NCI-H1105 (cell line): ENCODE data around the gene E2F2.
A peak's percentile ranks its signal among the peaks of the same experiment; 100 is the strongest.

ENCODE experiments used
- DNase-seq: peaks from one replicate; lab custom pipeline; 2025; lab: John Stamatoyannopoulos, UW

The E2F2 gene, protein sequence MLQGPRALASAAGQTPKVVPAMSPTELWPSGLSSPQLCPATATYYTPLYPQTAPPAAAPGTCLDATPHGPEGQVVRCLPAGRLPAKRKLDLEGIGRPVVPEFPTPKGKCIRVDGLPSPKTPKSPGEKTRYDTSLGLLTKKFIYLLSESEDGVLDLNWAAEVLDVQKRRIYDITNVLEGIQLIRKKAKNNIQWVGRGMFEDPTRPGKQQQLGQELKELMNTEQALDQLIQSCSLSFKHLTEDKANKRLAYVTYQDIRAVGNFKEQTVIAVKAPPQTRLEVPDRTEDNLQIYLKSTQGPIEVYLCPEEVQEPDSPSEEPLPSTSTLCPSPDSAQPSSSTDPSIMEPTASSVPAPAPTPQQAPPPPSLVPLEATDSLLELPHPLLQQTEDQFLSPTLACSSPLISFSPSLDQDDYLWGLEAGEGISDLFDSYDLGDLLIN

DNA sequence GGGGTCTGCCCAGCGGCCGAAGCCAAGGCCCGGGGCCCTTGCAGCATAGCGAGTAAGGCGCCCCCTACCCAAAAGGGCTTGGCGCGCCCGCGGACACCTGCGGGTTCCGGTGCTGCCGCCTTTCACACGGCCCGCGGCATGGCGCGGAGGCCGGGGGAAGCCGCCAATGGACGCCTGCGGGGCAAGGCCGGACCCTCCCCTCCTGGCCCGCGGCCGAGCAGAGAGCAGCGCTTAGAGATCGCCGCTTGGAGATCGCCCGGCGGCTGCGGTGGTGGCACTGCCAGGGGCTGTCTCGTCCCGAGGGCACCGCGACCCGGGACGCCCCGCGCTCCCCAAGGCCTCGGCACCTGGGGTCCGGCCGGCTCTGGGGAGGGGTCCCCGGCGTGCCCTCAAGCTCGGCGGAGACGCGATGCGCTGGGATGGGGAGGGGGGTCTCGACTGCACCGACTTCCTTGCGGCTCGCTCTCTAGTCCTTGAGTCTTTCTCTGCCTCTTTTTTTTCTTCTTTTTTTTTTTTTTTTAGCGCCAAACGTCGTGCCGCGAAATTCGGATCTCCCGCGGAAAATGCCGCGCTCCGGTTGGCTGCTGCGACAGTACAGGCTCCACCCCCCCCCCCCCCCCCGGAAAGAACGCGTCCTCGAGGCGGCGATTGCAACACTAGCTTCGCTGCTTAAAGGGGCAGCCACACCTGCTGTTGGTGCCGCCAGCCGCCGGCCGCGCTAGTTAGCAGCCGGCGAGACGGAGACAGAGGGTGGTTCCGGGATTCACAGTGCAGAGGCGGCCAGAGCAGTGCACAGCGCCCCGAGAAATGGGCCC, at the start of gene E2F2:
TSS of gene E2F2 (minus strand) at position 487 of the 815 bp plus-strand sequence. CDS start at position 47, 440 bp downstream.
- peak; percentile 90 for DNase-seq

- no peak for DNase-seq
These were observed 47.9 kb upstream of the E2F2 start for GRCh38 chr1:23578997-23579363.

- no peak for DNase-seq
These were observed 47.4 kb upstream of the E2F2 start for GRCh38 chr1:23578311-23578996.

GRCh38 chr1:23577056-23578004, 46.3 kb upstream of the E2F2 start:
- no peak for DNase-seq

GRCh38 chr1:23576338-23577055, 45.5 kb upstream of the E2F2 start:
- DNase-seq: no peak

- no peak for DNase-seq
These were observed 44.3 kb upstream of the E2F2 start for GRCh38 chr1:23575226-23575810.

DNA sequence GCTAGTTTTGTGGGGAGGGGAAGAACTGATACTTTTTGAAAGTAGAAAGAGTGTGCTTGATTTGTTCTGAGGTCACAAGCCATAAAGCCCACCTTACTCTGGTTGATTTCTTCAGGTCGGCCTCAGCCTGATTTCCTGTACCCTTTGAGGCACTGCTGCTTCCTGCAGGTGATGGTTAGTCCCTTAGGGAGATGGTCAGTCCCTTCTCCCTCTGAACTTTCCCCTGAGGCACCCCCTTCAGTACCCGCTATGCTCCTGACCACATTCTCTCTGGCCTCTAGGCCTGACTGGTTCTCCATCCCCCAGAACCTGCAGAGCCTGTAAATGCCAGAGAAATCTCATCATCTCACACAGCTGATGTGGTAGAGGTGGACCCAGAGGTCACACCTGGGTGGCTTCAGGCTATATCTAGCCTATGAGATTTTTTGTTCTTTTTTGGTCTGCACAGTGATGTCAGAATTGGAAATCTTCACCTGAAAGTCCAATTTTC, 43.3 kb upstream of the E2F2 start:
- DNase-seq: no peak

- DNase-seq: no peak
These were observed 42.6 kb upstream of the E2F2 start for GRCh38 chr1:23573574-23574182.

GRCh38 chr1:23571465-23571864, 40.4 kb upstream of the E2F2 start:
- no peak for DNase-seq

GRCh38 chr1:23570001-23570691, 39.1 kb upstream of the E2F2 start:
- no peak for DNase-seq

DNA sequence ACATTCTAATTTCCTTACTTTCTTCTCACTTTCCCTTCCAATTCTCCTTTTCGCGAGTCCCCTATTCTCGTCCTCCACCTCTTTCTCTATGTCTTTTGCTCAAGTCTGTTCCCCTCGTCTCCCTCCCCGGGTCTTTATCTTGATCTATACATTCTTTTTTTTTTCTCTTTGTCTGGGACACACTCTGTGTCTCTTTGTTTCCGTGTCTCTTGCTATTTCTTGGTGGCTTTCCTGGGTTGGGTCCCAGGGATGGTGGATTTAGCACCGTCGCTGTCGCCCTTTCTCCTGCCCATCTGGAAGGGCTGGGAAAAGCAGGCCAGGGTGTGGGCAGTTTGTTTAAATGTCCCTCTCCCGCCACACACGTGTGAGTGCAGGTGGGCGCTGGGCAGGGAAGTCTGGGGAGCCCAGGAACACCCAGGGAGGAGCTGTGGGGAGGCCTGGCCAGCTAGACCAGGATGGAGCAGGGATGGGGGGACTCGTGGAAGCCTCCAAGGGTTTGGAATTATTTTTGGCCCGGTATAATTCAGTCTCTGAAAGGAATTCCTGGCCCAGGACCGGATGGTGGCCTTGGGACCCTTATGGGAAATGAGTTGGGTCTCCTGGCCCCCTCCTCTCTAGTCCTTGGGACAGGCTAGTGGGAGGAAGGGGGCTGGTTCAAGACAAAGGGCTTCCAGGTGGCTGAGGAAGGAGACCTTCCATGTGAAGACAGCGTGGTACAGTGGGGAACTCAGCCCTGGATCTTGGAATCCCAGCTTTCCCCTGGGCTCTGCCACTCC, 37.8 kb upstream of the E2F2 start:
- no peak for DNase-seq

- no peak for DNase-seq
These were observed 37.1 kb upstream of the E2F2 start for GRCh38 chr1:23567996-23568607.

DNA sequence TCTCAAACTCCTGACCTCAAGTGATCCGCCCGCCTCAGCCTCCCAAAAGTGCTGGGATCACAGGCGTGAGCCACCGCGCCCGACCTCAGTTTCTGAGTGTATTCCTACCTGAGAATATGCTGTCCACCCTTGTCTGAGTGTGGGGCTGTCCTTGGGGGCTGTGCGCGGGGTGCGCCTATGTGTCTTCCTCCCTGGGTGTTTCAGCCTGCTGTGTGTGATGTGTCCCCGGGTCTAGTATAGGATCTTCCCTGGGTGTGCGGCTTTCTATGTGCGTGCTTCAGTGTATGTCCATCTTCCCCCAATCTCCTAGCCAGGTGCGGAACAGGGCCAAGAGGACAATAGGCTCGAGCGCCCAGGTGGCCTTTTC, 36.6 kb upstream of the E2F2 start:
- no peak for DNase-seq

GRCh38 chr1:23566304-23566703, 35.3 kb upstream of the E2F2 start:
- DNase-seq: no peak

DNA sequence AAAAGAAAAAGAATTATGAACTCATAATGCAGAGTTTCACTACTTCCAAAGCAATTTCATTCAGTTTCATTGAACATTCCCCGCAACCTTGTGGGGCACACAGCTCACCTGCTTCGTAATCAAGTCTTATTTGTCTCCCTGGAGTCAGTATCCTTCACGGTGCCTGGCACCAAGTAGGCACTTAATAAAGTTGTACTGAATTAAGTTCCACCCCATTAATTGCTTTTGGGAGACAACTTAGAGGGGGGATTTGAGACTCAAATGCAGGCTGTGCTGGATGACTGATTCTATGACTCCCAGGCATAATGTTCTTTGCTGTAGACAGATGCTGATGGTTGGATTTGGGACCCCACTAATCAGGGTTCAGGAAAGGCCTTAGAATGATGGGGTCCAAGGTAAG, 34.7 kb upstream of the E2F2 start:
- DNase-seq: no peak

DNA sequence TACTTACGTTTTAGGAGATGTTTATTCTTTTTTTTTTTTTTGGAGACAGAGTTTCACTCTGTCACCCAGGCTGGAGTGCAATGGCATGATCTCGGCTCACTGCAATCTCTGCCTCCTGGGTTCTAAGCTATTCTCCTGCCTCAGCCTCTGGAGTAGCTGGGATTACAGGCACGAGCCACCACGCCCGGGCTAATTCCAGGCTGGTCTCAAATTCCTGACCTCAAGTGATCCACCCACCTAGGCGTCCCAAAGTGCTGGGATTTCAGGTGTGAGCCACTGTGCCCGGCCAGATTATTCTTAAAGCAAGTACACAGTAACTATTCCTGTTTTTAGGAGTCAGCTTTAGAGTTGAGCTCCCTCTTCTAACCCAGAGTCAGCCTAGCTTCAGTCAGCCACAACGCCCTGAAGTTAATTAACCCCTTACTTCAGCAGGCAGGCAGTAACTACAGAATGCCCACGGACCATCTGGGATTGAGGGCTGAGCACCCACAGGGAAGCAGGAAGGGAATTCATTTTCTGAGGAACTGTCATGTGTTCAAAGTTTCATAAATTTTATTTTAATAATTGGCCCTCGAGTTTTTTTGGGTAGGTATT, 33.6 kb upstream of the E2F2 start:
- no peak for DNase-seq

GRCh38 chr1:23563755-23564374, 32.8 kb upstream of the E2F2 start:
- DNase-seq: no peak
